ENCODE results near the gene EML2.

DNA sequence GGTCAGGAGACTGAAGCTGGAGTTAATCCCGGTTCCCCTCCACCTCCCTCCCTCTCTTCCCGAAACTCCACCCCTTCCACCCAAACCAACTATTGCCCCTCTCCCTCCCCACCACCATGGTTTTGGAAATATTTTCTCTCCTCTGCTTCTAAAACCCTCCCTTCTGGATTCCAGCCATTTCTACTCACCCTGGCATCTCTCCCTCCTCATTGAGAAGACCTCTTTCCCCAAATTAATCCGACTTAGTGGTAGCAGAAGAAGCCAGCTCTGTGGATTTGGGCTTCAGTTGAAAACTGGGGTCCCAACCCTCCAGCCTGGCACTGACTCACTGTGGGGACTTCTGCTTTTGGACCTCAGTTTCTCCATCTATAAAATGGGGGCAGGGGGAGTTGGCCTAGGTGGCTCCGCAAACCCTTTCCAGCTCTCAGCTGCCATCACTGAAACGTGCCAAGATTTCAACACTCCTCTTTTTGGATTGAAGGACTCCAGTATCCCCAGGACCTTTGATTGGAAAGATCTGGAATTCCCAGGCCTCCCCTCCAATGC, 38.8 kb downstream of the EML2 start:
- TF ChIP-seq, protein P1, sequence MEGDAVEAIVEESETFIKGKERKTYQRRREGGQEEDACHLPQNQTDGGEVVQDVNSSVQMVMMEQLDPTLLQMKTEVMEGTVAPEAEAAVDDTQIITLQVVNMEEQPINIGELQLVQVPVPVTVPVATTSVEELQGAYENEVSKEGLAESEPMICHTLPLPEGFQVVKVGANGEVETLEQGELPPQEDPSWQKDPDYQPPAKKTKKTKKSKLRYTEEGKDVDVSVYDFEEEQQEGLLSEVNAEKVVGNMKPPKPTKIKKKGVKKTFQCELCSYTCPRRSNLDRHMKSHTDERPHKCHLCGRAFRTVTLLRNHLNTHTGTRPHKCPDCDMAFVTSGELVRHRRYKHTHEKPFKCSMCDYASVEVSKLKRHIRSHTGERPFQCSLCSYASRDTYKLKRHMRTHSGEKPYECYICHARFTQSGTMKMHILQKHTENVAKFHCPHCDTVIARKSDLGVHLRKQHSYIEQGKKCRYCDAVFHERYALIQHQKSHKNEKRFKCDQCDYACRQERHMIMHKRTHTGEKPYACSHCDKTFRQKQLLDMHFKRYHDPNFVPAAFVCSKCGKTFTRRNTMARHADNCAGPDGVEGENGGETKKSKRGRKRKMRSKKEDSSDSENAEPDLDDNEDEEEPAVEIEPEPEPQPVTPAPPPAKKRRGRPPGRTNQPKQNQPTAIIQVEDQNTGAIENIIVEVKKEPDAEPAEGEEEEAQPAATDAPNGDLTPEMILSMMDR (IDR thresholded peaks at IDR 0.05) = no peak
- no peak for TF ChIP-seq POLR2A (IDR thresholded peaks at IDR 0.05)

Measured in uterus (tissue), 2 donors.